Measurements from ENCODE around the gene FSTL3.
A peak's percentile ranks its signal among the peaks of the same experiment; 100 is the strongest.

The FSTL3 gene

GRCh38 chr19:633786-634639, 42.2 kb upstream of the FSTL3 start:
- no peak for TF ChIP-seq CTCF (IDR thresholded peaks at IDR 0.05; ENCODE audit: extremely low read depth, missing control alignments)
- DNase-seq (ENCODE audit: low spot score) = no peak

- DNase-seq (ENCODE audit: low spot score) = no peak
- TF ChIP-seq CTCF (IDR thresholded peaks at IDR 0.05; ENCODE audit: extremely low read depth, missing control alignments) = no peak
Measured at GRCh38 chr19:634975-635652, 41.1 kb upstream of the FSTL3 start.

GRCh38 chr19:638906-639252, 37.3 kb upstream of the FSTL3 start:
- no peak for TF ChIP-seq CTCF (IDR thresholded peaks at IDR 0.05; ENCODE audit: extremely low read depth, missing control alignments)
- DNase-seq (ENCODE audit: low spot score) = no peak

GRCh38 chr19:639253-640160, 36.7 kb upstream of the FSTL3 start, which contains the start of gene FGF22:
Gene FGF22 (plus strand): TSS chr19:639879. CDS start chr19:639926, 47 bp downstream.
- peak; percentile 99 for DNase-seq (ENCODE audit: low spot score)
- TF ChIP-seq CTCF (IDR thresholded peaks at IDR 0.05; ENCODE audit: extremely low read depth, missing control alignments) = no peak

GRCh38 chr19:640161-640558, 36.0 kb upstream of the FSTL3 start:
- no peak for TF ChIP-seq CTCF (IDR thresholded peaks at IDR 0.05; ENCODE audit: extremely low read depth, missing control alignments)
- no peak for DNase-seq (ENCODE audit: low spot score)

- no peak for TF ChIP-seq CTCF (IDR thresholded peaks at IDR 0.05; ENCODE audit: extremely low read depth, missing control alignments)
- DNase-seq (ENCODE audit: low spot score) = no peak
Measured at GRCh38 chr19:640606-641189, 35.5 kb upstream of the FSTL3 start.

Data from GM20000 (cell line).